GM19035 (cell line): ENCODE data around the gene DNAH7.
"Not testable (repeated sequence)": the region's sequence is repeated elsewhere in the genome, so short reads cannot be mapped to it uniquely, and the experiment has no call there.

Experiments
- ATAC-seq: cut with Tn5 transposase; IDR thresholded peaks from one replicate; pipeline ENCODE4 v1.9.1; 2021; ENCODE audit not compliant: unreplicated experiment

DNAH7 gene

GRCh38 chr2:195984923-195985726, 83.5 kb downstream of the DNAH7 start:
- ATAC-seq: no peak

- ATAC-seq: no peak
Observed at GRCh38 chr2:195967336-195967735, 101.3 kb downstream of the DNAH7 start.

GRCh38 chr2:195961873-195962272, 106.8 kb downstream of the DNAH7 start:
- ATAC-seq: peak; percentile 92

- no peak for ATAC-seq
Observed at GRCh38 chr2:195959341-195959740, 109.3 kb downstream of the DNAH7 start.

DNA sequence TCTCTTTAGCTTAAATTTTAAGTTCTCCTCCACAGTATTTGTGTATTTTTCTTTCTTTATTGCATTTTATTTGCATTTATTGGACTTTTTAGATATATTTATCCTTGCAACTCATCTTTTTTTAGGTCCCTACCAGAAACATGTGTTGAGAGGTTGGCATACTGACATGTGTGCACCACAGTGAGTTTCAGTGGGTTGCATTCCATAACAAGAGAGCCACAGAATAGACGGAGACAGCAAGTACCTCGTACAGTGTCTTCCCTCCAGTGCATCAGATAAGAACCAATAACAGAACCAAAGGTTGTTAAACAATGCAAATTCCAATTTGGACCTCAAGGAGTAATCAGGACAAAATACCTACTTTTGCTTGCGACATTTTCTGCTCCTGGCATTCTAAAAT, 111.9 kb downstream of the DNAH7 start:
- ATAC-seq: no peak

DNA sequence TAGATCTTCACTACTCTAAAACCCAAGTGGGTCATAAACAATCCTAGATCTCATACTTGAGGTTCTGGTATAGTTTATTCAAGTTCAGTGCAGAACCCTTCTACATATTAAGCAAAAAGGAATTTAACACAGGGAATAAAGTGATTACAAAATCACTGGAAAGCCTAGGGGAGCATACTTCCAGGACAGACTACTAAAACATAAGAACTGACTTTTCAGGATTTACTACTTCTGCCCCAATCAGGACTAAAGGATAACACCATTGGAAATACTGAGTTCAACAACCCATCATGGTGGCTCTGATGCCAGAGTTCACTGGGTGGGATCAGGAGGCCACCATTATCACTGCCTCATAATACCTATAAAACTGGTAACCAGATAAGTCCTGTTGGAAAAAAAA, 123.6 kb downstream of the DNAH7 start:
- ATAC-seq: no peak

DNA sequence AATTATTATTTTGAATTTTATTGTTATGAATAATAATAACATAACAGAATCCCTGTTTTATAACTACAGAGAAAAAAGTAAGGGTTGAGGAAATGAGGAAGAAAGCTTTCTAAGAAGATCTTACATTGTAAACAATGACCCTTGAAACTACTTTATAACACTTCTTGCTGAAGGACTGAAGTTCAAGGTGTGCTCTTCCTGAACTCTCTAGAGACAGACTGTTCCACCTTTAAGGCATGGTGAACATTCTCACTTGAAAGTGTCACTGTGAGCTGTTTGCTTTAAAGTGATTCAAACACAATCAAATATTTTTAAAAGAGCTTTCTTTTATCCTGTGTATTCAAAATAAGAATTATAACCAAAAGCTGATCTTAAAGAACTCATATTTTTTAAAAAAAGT, 131.5 kb downstream of the DNAH7 start:
- ATAC-seq: no peak

DNA sequence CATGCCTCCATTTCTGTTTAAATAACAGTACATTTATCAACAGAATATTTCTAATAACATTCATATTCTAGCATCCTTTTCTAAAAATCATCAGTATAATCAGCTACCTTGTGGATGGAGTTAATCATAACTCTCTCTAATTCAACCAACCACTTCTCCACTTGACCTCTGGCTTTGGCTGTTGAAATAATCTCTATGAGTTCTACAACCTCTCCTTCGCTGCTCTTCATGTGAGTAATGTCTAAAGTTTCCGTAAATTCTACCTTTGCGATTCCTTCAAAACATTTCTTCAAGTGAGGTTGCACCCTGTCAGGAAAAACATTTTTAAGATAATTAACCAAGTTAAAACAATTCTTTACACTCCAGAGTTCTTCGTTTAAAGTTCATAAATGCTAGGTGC, 134.2 kb downstream of the DNAH7 start:
- no peak for ATAC-seq

GRCh38 chr2:195929531-195929930, 139.1 kb downstream of the DNAH7 start:
- no peak for ATAC-seq

DNA sequence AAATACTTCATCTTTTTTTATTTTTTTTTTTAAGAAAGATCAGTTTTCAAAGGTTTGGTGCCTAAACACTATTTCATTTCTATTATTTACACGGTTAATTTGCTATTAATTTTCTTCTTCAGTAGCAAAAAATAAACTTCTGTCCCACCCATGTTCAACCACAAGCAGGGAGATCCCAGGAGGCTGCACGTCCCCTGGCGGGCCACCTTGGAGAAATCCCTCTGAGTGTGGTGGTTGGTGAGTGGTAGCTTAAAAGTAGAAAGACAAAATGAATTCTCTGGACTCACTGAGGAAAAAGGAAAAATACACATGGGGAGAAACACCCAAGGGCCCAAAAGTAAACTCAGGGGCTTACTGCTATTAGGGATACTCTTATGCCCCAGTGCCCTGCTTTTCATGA, 143.5 kb downstream of the DNAH7 start:
- no peak for ATAC-seq

DNA sequence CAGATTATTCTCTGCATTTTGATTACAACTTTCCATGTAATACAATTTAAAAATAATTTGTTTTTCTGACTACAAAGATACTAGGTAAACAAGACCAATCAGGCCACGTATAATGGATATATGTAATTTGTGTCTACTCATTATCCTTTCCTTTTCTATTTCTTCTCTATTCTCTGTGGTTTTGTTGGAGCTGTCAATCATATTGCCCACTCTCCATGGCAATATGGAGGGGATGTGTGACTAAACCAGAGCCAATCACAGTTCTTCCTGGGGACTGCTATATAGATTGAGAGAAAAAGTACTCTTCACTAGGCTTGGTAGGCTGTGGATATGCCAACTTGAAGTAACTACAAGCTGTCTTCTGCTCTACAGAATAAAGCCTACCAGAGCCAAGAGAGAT, 144.7 kb downstream of the DNAH7 start:
- no peak for ATAC-seq

- not testable (repeated sequence) for ATAC-seq
Observed at GRCh38 chr2:195917021-195917600, 151.5 kb downstream of the DNAH7 start.

DNA sequence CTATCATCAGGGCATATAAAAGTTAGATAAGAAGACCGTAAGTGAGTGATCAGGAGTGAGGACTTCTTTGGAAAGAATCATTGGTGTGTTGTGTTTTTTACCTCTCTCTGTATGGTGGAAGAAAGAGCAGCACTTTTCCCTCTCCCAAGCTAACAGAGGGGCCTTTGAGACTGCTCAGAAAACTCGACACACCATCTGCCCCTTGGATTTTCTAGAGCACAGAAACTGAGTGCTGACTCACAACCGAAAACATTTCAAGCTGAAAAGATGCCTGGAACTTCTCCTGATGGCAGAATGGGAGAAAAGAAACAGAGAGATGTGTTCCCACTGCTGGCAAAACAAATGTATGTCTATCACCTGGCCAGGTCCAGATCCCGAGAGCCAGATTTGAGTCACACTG, 156.6 kb downstream of the DNAH7 start:
- ATAC-seq: no peak

- ATAC-seq: no peak
Observed at GRCh38 chr2:195910570-195910969, 158.1 kb downstream of the DNAH7 start.

GRCh38 chr2:195909926-195910325, 158.7 kb downstream of the DNAH7 start:
- no peak for ATAC-seq

GRCh38 chr2:195907474-195907873, 161.2 kb downstream of the DNAH7 start:
- no peak for ATAC-seq

DNA sequence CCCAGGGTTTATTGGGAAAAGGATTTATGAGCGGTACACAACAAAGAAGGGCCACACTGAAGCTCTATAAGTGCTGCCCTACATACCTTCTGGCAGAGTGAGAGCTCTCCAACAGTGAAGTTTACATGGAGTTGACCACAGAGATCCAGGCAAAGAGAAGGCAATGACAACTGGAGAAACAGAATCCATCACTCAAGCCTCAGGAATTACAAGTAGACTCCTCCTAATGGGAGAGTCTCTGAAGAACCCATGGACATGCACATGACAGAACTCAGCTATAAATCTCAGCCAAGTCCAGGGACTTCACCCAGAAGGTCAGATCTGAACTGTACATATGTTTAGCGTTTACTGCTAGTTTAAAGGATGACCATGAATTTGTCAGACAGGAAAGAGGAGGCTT, 164.7 kb downstream of the DNAH7 start:
- no peak for ATAC-seq

DNA sequence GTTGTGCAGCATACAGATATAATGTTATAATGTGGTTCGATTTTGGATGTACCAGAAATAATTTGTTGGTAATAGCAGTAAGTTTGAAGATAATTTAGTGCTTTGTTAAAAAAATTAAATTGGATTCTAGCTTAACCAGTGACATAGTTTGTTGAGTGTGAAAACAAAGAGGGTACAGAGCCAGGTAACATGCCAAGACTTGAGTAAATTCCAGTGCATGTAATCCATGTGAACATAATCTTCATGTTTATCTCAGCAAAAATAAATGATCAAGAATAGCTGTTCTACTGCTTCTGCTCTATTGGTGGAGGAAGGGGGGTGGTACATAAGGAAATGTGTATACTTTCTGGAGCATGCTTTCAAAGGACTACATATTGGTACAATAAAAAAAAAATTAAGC, 165.8 kb downstream of the DNAH7 start:
- no peak for ATAC-seq

GRCh38 chr2:195899226-195899625, 169.4 kb downstream of the DNAH7 start:
- ATAC-seq: no peak

GRCh38 chr2:195898505-195899191, 170.0 kb downstream of the DNAH7 start:
- ATAC-seq: no peak

DNA sequence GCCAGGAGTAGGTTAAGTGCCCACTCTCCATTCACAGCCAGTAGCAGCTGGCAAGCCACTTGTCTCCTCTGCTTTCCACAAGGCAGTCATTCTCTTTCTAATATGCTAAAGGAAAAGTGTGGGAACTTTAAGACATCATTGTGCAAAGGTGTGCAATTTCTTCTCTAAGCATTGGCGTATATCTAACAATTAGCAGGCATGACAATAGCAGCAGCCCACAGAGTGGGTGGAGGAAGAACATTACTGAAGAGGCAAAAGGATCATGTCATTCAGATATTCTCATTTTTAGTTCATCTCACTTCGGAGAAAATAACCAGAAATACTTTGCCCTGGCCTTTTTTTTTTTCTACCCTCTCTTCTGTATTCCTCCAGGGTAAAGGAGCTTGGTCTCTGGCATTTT, 177.6 kb downstream of the DNAH7 start:
- no peak for ATAC-seq

- ATAC-seq: no peak
Observed at GRCh38 chr2:195879153-195879552, 189.5 kb downstream of the DNAH7 start.
